HG02870 (cell line): ENCODE data around the gene LRRC4C.

Source experiments
- ATAC-seq: cut with Tn5 transposase; IDR thresholded peaks from one replicate; pipeline ENCODE4 v1.9.1; 2021; ENCODE audit warnings: mild to moderate bottlenecking, moderate library complexity; ENCODE audit not compliant: unreplicated experiment

The LRRC4C gene

DNA sequence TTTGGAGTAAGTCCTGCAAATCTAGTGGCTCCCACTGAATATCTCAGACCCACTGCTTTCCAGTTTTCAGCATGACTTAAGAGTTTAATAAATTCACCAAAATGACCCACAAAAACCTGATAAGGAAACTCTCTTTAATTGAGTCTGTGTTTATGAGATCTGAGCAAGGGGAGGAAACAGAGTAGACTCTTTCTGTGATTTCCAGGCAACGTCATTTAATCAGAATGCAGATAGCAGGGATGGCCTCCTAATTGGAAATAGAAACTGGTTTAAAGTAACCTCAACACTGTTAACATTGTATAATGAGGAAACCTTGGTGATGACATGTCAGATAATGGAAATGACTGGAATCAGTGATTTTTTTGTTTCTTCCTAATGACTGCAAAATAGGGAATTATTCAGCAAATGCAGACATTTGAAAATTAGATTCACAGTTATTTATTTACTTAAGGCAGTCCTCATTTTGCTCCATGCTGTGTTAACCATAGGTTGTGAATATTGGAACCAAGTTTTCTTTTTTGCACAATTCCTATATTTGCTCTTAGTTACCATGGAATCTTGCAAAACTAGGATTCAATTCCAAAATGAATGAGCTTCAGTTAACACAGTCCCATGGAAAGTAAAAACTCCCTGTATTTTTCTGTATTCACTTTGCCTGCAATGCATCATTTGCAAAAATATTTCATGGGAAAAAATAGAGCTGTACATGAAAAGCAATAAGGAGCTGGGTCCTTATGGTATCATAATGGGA is 1324.5 kb downstream of the LRRC4C start:
- ATAC-seq, result no peak

DNA sequence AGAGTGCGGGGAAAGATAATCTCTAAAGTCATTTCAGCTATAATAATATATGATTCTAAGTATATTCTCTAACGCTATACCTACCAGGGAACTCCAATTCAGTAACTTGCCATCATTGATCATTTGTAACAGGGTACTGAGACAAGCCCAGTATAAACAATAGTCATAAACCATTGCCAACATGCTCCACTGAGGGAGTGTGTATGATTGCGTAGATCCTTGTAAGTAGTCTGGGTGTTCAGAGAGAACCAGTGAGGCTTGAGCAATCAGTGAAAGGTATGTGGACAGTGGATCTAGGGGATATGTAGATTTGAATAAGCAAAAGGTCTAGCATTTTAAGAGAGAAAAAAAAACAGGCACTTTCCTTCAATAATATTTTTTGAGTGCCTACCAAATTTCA is 1326.0 kb downstream of the LRRC4C start:
- no peak for ATAC-seq

DNA sequence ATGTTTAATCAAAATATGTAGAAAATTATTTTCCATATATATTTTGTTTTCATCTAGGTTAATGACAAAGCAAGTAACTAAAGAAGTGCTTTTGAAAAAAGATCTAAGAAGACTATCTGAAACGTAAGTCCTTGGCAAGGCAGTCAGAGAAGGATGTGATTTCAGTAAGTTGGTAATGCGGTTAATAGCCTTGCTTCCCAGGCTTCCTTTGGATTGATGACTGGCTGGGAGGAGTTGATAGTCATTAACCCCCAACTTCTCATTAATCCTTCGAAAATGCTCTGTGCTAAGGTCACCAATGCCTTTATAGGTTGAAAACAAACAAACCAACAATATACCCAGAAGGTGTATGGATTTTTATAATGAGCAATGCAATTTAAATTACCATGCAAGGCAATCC is 1326.5 kb downstream of the LRRC4C start:
- ATAC-seq, result no peak

DNA sequence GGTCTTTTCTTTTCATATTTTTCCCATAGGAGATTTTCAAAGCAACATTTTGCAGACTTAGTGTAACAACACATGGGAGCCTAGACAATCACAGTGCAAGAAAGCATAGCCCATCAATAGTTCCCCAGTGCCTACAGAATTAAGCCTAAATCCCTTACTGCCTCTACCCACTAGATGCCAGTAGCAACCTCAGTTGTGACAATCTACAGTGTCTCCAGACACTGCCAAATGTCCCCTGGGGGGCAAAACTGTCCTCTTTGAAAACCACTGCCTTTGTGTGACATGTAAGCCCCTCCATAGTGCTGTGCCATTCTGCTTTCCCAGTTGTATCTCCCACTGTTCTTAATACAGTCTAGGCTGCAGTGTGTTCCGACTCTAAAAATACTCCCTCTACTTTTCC is 1329.0 kb downstream of the LRRC4C start:
- no peak for ATAC-seq

DNA sequence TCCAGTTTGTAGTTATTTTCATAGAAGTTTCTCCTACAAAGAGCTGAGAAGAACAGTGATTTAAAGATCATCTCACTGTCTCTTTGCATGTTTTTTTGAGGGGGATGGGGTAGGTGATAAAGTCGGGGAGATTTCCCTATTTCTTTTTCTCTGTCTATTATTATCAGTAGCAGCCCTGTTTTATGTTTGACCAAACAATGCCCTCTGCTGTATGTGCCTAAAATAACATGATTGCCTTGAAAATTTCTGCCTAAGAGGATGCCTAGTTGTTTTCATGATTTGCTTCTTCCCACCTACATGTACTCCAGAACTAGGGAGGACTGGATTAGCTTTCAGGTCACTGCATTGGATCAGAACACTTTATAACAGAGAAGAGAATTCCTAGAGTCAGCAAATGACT is 1330.2 kb downstream of the LRRC4C start:
- no peak for ATAC-seq

DNA sequence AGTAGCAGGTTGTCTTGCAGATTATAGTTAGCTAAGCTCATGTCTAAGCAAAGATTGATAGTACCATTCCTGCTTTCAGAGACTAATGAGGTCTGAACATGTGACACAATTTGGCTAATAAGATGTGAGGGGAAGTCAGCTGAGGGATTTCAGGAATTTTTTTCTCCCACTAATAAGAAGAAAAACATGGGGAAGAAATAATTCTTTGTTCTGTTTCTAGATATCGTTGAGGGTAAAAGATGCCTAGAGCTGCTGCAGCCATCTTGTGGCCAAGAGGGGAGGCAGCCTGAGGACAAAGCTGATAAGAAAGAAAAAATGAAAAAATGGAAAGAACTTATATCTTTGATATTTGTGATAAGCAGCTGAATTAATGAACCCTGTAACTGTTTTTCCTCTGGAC is 1334.4 kb downstream of the LRRC4C start:
- ATAC-seq, result no peak

DNA sequence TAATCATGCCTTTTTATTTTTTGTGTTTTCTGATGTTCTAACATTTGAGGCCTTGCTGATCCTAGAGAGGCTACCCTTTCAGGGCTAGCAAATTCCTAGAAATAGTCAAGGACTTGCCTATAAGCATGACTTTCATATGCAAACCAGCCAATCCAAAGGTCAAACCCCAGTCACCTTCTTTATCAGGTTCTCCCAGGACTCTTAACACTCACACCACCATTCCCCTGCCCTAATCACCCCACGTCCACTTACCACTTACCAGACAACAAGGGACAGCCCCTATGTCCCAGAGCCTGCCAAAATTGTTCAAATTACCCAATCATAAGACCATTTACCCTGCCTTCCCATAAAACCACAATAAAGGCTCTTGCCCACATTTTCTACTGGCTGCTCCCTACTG is 1339.8 kb downstream of the LRRC4C start:
- no peak for ATAC-seq

DNA sequence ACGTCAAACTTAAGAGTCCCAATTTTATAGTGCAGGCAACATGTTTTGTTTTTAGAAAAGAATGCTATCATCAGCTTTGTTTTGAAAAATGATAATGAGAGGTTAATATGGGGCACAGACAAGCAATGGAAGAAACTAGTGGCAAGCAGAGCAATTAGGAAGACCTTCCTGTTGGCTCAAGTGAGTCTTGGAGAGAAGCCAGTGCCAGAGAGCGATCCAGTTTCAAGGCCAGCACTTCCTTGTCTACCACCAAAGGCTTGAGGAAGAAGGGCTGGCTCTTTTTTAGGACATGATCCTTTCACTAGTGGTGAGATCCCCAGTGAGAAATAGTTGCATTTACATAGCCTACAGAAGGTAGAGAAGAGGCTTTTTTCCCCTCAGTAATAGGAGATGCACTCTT is 1340.7 kb downstream of the LRRC4C start:
- ATAC-seq, result no peak

DNA sequence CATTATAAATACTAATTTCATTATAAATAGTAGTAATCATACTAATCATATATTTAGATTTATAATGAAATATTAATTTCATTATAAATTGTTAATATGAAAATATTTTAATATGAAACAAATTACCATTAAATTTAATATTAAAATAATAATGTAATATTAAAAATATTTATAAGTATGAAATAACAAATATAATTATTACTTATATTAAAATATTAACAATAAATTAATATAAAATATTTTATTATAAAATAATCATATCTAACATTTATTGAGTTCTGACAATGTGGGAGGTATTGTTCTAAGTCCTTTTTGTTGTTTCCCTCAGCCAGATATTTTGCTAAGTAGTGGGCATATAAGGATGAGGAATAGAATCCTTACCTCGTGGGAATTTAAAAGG is 1341.4 kb downstream of the LRRC4C start:
- no peak for ATAC-seq

DNA sequence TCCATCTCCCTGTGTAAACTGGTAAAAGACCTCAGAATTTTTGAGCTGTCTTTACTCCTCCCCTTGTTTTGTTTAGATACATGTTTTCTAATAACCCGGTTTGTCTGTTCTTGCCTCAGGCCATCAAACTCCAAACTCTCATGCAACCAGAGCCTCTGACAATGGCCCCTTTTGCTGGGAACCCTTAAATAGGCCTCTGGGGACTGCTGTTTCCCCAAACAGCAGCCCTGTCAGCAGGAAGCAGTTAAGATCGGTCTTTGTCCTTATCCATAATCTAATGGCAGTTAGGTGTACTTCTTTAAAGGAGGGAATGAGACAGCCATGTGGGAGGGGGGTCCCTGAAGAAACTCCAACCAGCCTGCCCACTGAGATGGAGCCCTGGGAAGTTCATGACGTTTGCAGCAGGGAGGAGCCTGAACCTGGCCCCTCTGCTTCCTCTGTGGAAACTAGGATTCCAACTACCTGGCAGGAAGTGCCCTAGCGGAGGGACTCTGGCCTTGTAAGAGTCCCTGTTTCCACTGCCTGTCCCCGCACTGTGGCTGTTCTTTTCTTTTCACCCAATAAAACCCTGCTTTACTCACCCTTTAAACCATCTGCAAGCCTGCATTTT is 1354.4 kb downstream of the LRRC4C start:
- no peak for ATAC-seq

DNA sequence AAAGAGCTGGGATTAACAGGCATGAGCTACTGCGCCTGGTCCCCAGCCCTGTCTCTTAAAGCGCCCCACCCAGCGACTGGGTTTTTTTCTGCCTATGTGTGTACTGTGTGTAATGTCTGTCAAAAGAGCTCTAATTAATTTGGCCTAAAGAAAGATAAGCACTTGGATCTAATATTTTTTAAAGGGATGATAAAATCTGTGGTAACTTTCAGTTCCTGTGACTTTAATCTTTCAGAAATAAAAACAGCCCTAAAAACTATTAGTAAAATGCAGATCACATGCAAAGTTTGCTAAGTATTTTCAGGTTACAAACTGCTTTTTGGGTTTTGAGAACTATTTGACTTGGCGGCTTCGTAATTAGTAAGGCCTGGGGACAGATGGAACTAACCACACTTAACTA is 1358.7 kb downstream of the LRRC4C start:
- no peak for ATAC-seq

DNA sequence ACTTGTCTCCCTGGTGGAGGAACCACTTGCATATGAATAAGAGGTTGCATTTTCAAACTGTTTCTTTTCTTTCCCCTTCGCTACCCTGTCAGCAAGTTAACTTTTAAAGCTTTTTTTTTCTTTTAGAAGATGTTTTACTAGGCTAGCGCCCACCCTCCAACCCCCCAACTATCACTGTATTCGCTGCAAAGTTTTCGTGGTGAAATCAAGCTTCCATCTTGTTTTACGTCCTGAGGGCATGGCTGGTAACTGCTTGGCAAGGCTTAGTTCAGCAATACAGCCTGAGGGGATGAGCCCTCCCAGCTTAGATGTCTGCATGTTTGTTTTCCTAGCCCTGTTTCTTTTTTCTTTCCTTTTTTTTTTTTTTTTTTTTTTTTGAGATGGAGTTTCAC is 1359.3 kb downstream of the LRRC4C start:
- ATAC-seq, result no peak

DNA sequence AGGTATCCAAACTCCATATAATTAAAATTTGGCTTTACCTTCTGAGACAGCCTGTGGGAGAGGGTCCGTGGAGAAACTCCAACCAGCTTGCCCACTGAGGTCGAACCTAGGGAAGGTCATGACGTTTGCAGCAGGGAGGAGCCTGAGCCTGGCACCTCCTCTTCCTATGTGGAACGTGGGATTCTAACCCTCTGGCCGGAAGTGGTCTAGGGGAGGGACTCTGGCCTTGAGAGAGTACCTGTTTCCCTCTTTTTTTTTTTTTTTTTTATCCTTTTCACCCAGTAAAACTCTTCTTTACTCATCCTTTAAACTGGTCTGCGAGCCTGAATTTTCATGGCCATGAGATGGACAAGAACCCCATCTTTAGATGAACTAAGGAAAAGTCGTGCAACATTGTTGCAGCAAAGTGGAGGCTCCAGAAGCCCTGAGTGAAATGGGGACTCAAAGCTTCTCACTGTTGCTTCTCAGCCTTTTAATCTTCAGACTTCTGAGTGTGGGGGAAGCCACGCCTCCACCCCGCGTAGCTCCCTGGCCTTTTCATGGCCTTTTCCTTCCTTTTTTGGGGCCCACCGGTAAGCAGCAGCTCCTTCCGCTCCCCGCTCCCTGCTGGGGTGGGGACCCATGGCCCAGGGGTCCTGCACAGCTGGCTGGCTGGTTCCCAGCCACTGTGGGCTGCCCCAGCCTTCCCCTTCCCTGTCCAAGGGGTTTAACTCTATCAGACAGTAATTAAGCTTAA is 1359.9 kb downstream of the LRRC4C start:
- no peak for ATAC-seq

DNA sequence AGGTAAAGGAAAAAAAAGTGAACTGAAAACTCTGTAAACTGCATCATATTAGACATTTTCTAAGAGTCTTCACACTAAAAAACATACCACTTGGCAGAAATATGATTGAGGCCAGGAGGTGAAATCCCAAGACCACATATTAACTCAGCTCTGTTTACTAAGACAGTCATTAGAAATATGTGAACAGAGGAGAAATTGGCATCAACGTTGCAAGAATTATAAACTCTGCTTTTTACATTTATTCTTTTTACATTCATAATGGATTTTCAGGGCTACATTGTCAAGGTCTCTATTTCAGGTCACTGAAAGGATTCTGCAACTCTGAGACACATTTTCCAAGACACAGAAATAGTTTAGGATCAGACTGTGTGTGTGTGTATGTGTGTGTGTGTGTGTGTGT is 1364.0 kb downstream of the LRRC4C start:
- no peak for ATAC-seq

DNA sequence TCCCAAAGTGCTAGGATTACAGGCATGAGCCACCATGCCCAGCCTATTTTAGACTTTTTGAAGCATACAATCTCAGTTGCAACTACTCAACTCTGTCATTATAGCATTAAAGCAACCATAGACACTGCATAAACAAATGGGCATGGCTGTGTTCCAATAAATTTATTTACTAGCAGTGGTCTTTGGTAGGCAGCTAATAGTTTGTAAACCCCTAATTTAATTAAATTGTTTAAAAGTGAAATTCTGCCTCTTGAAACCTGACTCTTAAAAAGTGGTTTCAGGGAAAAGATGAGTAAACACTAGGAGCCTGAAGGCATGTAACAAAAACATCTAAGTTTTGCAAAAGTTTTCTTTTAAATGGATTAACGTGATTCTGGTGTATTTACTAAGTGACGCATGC is 1364.5 kb downstream of the LRRC4C start:
- no peak for ATAC-seq

DNA sequence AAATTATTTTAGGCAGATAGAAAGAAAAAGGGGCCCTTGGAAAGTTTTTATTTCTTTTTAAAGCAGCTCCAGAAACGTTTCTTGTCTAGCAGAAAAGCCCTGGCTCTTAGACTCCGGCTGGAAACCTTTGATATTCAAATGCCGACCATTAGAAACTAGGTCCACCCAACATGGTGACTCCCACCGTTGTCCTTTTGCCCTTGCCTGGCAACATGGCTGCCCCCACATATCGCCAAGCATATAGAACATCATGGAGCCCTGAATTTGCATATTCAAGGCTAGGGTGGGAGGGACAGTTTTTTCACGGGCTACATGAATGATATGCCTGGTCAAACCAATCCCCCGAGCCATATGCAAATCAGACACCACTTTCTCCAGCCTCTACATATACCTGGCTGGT is 1379.0 kb downstream of the LRRC4C start:
- no peak for ATAC-seq
